Dedifferentiated amniotic fluid mesenchymal stem cell (primary cell): ENCODE data around the gene MRPS15.
"Not testable (repeated sequence)": the region's sequence is repeated elsewhere in the genome, so short reads cannot be mapped to it uniquely, and the experiment has no call there.

Experiments used
- DNase-seq: peaks from one replicate; pipeline ENCODE4 v3.0.0-alpha.2; 2016; ENCODE audit errors: extremely low spot score

Gene MRPS15

GRCh38 chr1:36482724-36483388, 18.7 kb upstream of the MRPS15 start, which contains the start of gene CSF3R:
Gene CSF3R (minus strand): TSS chr1:36482913. CDS start chr1:36479496, 3,417 bp downstream.
- no peak for DNase-seq

DNA sequence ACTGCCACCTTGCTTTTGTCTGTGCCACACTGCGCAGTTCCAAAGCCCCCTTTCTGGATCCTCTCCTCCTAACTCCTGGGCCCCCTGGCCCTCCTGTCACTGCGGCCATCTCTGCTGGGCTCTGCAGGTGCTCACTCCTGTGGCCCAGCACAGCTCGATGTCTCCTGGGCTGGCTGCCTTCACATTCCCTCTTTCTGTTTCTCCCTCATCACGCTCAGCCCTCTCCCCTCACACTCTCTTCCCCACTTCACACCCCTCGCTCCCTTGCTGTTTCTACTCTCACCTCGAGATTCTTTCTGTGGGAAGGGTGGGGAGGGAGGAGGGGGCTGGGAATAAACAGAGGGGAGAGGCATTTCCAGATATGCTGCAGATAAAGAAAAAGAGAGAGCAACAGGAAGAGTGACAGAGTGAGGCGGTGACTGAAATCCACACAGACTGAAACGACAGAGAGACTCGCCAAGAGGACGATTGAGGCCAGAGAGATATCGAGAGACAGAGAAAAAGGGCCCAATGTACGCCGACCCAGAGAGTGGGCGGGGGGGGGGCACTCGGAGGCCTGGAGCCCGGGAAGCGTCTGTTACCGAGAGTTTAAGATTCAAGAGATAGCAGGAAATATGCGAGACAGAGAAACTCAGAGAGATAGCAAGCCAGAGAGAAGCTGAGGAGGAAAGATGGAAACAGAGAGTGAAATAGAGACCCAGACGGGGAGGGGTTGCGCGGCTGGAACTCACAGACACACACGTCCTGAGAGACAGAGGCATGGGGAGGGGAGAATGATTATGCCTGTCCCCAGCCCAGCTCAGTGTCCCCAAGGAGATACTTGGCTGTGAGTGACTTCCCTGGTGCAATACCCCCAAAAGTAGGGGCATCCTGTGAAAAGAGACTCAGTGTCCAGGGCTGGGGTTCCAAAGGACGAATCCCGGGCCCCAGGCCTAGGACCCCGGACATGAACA, 17.9 kb upstream of the MRPS15 start:
- DNase-seq, result no peak

GRCh38 chr1:36481091-36481490, 16.9 kb upstream of the MRPS15 start:
- DNase-seq, result no peak

GRCh38 chr1:36480161-36480560, 16.0 kb upstream of the MRPS15 start:
- no peak for DNase-seq

DNA sequence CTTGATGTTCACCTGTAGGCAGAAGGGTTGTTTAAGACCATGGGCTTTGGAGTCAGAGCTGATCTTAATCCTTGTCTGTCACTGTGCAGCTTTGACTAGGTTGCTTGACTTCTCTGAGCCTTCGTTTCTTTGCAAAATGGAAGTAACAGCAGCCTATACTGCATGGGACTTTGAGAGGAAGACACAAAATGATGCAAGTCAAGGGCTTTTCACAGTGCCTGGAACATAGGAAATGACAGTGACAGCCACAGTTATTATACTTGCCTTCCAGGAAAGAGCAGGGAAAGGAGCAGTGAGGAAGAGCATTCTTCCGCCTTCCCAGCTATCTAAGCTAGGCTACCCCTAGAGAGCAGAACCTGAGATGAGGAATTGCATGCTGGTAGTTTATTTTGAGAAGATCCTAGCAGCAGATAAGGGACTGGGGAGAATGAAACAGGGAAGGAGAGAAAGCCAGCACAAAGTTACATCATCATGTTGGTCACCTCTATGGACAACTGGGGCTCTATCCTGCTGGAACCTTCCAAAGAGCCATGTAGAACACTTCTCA, 15.4 kb upstream of the MRPS15 start:
- no peak for DNase-seq

DNA sequence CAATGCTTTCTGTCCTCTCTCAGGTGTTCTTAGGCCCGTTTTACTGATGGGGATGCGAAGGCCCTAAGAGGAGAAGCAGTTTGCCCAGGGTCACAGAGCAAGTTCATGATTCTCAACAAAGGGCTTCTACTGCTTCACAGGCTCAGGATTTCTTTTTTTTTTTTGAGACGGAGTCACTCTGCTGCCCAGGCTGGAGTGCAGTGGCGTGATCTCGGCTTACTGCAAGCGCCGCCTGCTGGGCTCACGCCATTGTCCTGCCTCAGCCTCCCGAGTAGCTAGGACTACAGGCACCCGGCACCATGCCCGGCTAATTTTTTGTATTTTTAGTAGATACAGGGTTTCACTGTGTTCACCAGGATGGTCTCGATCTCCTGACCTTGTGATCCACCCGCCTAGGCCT, 13.4 kb upstream of the MRPS15 start:
- not testable (repeated sequence) for DNase-seq

DNA sequence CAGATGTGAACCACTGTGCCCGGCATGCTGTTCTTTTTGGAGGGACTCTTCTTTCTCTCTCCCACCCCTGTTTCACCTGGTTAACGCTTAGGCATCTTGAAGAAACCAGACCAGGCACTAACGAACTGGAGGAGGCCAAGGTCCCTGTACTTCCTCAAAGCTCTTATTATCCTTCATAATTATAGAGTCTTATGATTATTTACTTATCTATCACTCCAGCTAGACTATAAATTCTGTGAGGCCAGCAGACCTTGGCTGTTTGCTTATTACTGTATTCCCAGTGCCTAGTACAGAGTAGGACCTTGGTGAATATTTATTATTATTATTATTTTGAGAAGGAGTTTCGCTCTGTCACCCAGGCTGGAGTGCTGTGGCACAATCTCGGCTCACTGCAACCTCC, 12.8 kb upstream of the MRPS15 start:
- no peak for DNase-seq

DNA sequence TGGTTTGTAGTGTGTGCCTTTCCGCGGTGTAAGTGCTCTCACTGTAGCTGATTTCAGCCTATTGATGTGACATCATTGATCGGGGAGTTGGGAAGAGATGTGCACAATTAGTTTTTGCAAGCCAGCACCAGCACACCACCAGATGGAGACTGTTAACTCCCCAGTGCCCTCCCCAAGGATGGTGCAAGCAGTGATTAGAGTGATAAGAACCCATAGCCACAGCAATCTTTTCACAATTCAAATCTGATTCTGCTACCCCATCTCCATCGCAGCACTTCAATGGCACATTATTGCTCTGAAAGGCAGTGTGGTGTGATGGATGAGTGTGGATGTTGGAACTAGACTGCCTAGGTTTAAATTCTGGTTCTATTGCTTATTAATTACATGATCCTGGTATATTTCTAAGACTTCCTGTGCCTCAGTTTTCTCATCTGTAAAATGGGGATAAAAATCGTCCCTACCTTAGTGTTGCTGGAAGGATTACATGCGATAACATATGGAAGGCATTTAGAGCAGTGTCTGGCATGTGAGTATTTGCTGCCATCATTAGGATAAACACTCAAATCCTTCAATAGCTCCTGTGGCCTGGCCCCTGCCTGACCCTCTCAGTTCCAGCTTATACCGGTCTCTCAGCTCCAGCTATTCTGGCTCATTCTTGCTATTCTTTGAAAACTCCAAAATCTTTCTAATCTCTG, 11.9 kb upstream of the MRPS15 start:
- DNase-seq, result no peak

GRCh38 chr1:36475341-36475740, 11.2 kb upstream of the MRPS15 start:
- no peak for DNase-seq

DNA sequence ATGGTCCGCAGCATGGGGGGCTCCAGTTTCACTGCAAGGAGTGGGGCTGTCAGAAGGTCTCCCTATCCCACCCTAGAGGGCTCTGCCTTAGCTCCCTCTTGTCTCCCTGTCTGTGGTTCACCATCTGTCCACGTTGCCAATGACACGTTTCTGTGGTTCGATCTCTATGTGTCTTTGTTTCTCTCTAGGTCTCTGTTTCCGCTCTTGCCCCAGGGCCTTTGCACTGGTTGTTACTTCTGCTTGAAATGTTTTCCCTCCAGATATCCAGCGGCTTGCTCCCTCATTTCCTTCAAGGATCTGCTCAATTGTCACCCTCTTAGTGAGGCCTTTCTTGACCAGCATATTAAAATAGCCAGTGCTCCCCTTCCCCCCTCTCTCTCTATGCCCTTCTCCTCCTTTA, 8.5 kb upstream of the MRPS15 start:
- DNase-seq, result no peak

GRCh38 chr1:36471830-36472641, 7.9 kb upstream of the MRPS15 start:
- DNase-seq, result no peak

DNA sequence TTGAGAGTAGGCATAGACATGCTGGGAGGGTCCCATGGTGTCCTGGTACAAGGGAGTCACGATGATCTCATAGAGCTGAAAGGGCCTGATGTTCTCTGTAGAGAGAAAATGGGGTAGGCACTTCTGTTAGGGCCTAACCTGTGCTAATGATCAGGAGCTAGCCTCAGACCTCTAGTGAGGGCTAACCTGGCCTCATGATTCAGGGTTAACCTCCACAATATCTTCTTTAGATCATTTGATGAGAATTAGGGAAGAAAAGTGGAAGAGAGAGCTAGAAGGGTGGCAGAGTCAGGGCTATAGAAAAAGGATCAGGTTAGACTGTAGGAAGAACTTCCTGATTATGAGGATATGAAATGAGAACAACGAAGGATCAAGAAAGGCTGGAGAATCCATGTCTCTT, 5.0 kb upstream of the MRPS15 start:
- DNase-seq, result no peak

GRCh38 chr1:36467700-36468455, 3.7 kb upstream of the MRPS15 start:
- no peak for DNase-seq

- DNase-seq, result no peak
These were observed 2.8 kb upstream of the MRPS15 start for GRCh38 chr1:36467027-36467410.

GRCh38 chr1:36466370-36467026, 2.3 kb upstream of the MRPS15 start:
- DNase-seq, result no peak

DNA sequence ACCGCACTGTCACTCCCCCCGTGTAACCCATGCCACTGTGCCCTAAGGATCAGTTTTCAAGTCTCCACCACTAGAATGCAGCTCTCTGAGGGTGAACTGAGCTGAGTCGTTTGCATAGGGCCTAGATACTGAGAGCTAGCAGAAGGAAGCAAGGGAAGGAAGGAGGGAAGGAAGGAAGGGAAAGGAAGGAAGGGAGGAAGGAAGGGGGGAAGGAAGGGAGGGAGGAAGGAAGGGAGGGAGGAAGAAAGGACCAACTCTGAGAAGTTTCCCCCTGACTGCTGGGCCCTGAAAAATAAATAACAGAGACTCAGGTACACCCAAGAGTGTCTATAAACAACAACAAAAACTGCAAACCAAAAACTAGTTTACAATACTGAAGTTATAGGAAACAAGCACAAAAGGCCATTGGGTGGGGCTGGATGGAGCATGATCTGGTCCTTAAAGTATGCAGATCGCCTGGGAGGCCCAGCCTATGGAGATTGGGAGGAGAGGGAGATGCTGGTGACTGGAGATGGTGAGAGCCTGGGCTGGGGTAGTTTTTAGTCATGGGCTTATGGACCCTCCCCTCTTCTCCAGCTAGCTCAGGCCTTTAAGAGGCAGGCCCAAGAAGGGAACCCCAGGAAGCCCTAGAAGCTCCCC, 1.7 kb upstream of the MRPS15 start:
- DNase-seq, result peak; percentile 48

GRCh38 chr1:36464605-36465393, 615 bp upstream of the MRPS15 start:
- no peak for DNase-seq

- DNase-seq, result no peak
These were observed 751 bp downstream of the MRPS15 start for GRCh38 chr1:36463463-36463802.

GRCh38 chr1:36458910-36459309, 5.3 kb downstream of the MRPS15 start:
- no peak for DNase-seq
